Upper lobe of left lung (tissue), 4 donors: ENCODE results near the gene CFL1.

Experiments used
- EP300 ChIP-seq, 4 donors: sonication (generic); formaldehyde crosslinking; IDR thresholded peaks; one replicate each; pipeline ENCODE4 v1.5.1; 2017; ENCODE audit warnings: antibody characterized with exemption in 4 of 4, control low read depth in 2 of 4
- POLR2A ChIP-seq, 4 donors: fragments of 450-650 bp; IDR thresholded peaks; one replicate each; pipeline ENCODE4 v1.5.1; 2016 to 2017; ENCODE audit warnings: antibody characterized with exemption in 4 of 4, mild to moderate bottlenecking in 2 of 4
- TF ChIP-seq, protein P1 (sequence below), 6 experiments: fragments of 450-650 bp in 4 of 6; fragments of 200-600 bp in 2 of 6; sonication (generic) in 2 of 6; IDR thresholded peaks; one replicate each; pipeline ENCODE4 v1.5.1; 2016 to 2019; ENCODE audit warnings: antibody characterized with exemption in 6 of 6

- TF ChIP-seq, protein P1, sequence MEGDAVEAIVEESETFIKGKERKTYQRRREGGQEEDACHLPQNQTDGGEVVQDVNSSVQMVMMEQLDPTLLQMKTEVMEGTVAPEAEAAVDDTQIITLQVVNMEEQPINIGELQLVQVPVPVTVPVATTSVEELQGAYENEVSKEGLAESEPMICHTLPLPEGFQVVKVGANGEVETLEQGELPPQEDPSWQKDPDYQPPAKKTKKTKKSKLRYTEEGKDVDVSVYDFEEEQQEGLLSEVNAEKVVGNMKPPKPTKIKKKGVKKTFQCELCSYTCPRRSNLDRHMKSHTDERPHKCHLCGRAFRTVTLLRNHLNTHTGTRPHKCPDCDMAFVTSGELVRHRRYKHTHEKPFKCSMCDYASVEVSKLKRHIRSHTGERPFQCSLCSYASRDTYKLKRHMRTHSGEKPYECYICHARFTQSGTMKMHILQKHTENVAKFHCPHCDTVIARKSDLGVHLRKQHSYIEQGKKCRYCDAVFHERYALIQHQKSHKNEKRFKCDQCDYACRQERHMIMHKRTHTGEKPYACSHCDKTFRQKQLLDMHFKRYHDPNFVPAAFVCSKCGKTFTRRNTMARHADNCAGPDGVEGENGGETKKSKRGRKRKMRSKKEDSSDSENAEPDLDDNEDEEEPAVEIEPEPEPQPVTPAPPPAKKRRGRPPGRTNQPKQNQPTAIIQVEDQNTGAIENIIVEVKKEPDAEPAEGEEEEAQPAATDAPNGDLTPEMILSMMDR (IDR thresholded peaks at IDR 0.05) = no peak
- TF ChIP-seq POLR2A (IDR thresholded peaks at IDR 0.05) (no peak), EP300 (IDR thresholded peaks at IDR 0.05) (no peak)
Measured at GRCh38 chr11:65834202-65834601, 23.8 kb downstream of the CFL1 start.
